Right kidney (tissue), 1 donor: ENCODE measurements around the gene MAGI1.

Experiments
- DNase-seq: peaks from one replicate; pipeline ENCODE4 v3.0.0-alpha.2; 2016

The MAGI1 gene

DNA sequence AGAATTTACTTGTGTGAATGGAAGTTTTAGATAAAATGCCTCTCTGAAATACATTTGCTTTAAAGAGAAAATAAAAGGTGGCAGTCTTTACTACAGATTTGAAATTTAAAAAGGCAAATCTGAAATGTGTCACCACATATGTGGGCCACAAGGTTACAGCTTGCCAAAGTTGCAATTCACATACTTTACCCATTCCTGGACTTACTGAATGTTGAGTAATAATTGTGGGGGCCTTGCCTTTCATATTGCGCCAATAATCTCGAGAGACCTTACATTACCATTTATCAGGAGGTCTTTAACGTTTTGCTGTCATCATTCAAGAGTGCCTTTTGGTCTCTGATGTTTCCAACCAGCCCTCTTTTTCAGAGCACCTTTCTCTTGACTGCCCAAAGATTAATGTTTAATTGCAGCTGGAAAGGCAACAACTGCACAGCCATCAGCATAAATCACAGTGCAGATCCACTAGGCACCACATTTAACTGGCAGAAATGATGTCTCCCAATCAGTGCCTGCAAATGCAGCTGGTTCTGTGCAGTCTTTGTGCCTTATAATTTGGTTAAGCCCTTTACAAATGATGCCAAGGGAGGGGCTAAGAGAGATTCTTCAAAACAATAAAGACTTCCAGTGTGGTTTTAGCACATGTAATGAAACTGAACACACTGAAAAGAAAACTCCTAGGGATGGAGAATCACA, 206.8 kb downstream of the MAGI1 start:
- DNase-seq = no peak

DNA sequence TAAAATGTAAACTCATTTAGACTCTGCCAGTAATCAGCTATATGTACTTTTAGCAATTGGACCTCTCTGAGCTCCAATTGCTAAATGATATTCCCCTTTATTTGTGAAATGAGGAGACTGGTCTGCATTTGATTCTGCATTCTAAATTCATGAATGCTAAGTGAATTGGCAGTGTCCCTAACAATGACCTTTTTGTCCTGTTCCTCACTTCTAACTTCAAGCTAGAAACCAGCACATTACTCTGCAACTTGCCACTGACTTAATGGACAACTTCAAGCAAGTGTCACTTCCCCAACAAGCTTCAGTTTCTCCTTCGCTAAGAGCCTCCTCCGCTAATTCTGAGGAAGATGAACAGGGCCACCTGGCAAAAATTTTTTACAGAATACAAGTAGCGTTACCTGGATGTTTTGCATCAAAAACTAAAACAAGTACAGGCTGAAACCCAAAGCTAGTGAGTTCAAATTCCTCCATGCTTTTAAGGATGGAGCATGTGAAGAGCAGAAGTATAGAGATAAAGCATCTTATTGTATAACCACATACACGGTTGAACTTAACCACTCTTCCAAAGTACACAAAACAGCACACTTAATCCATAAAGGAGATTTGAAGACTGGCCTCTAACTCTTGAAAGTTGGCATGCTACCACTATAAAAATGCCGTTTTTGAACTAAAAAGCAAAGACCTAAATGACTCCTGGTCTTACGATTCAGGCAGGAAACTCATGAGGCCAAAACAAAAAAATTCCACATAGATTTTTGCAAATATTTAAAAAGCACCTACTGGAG, 207.6 kb downstream of the MAGI1 start:
- no peak for DNase-seq

- DNase-seq = no peak
These were observed 209.5 kb downstream of the MAGI1 start for GRCh38 chr3:65829228-65829627.

- DNase-seq = no peak
These were observed 210.0 kb downstream of the MAGI1 start for GRCh38 chr3:65828706-65829105.

- no peak for DNase-seq
These were observed 211.6 kb downstream of the MAGI1 start for GRCh38 chr3:65827076-65827475.

GRCh38 chr3:65824166-65824565, 214.6 kb downstream of the MAGI1 start:
- DNase-seq = no peak

DNA sequence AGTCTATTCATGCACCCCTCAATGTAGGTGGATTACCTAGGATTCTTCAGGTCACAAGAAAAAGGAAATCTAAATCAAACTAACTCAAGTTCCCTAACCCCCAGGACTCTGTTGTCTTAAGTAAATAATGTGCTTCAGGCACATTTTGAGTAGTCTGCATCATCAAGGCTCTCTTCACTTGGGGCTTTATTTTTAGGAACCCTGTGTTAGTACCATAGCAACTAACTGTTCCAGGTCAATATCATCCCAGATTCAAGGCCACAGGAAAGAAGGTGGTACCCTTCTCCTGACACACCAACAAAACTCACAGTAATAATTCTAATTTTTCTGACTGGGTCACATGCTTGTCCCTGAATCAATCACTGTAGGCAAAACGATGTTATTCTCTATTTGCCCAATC, 218.1 kb downstream of the MAGI1 start:
- DNase-seq = no peak

DNA sequence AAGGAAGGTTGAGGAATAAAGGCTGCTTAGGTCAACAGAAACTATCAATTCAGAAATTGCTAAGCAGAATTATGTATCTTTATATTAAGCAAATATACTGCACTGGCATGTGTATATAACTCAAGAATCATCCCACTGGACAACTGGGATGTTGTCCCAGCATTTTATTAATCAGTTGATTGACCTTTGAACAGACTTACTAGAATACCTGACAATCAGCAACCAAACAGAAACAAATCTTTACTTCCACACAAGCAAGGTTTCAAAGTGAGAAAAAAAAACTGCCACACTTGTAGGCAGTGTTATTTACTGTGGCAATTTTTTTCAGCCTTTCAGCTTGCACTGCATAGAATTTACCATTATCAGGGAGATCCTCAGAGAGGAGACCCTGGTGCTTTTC, 218.8 kb downstream of the MAGI1 start:
- DNase-seq = no peak

DNA sequence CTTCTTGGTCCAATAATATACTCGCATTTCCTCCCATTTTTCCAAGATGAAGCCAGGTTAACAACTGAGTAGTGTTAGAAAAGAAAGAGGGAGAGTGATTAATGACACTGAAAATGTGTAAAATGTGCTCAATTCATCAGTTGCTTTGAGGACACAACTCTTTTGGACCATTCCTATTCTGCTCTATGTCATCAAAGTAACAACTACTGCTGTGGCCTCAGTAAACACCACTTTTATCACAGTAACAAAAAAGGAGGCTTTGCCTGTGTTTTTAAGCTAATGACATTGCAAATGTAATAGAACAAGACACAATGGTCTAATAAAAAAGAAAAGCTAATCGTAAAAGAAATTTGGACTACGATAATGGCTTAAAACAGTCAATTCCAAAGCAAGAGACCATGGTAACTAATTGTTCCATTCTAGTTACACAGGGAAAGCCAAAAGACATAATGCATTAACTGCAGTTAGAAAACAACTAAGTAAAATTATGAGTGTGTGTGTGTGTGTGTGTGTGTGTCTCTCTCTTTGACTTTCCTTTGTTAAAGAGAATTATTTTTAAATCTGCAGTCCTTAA, 221.1 kb downstream of the MAGI1 start:
- no peak for DNase-seq

- DNase-seq = no peak
These were observed 222.5 kb downstream of the MAGI1 start for GRCh38 chr3:65816208-65816607.

DNA sequence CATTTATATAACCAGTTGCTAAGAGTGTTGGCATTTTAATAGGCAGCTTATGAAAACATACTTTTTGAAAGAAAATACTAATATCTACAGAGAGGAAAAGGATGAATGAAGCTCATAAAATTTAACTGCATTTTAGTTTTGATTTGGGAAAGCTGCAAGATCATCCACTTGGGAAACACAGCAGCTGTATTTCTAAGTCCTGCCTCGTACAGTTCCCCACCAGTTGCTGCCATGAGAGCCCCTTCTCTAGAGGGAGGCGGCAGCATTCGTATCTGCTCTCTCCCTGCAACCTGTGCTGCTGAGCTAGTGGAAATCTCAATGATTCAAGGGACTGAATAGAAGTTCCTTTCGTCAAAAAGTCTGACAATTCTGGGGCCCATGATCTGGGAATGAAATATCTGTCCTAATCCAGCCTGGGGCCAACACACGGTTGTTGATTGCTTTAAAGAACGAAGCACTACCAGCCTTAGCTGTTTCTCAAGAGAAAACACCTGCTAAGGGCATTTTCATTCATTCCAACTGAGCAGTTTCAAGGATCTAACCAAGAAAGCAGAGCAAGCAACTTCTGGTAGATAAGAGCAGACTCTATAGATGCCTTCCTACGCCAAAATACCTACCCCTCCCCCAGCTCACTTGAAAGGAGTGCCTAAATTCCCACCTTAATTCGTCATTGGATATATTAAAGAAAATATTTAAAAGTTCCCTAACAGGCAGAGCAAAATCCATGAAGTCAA, 223.7 kb downstream of the MAGI1 start:
- no peak for DNase-seq

DNA sequence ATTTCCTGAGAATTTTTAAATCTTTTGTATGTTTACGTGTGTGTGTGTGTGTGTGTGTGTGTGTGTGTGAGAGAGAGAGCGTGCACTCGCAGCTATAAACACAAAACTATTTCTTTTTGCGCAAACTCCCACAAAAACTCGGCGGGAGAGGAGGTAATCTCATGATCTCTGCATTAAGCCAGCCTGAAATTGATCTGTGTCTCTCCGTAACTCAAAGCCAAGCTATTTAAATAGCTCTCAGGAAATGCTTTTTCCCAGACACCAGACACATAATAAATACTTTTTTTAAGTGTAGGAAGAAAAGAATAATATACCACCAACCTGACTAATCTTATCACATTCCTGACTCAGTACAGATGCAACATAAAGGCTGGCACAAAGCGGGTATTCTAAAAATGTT, 226.8 kb downstream of the MAGI1 start:
- DNase-seq = no peak

DNA sequence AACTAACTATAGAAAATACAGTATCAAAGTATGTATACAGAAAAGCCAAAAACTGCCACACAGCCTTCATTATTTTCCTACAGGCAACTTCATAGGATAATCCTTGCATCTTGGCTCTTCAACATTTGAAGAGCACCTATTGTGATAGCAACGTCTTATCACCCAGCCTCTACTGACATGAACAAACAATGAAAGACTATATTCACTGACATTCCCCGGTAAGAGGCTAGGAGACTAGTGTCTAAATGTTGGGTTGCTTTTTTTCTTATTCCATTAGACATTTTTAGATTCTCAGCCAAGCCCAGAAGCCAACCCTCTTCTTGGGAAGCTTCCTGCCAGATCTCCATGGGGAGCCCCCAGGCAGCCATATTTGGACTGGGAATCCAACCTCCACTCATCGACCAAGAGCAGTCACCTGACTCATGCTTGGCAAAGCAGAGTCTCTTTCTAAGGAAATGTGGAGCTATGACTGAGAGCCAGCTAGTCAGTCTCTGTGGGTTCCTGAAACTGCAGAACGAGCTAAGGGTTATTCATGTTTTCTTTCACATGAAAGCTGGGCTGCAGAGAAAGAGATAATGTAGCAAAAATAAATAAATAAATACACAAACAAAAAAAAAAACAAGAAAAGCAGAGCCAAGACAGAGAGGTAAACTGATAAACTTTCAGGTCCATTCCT, 227.5 kb downstream of the MAGI1 start:
- no peak for DNase-seq

DNA sequence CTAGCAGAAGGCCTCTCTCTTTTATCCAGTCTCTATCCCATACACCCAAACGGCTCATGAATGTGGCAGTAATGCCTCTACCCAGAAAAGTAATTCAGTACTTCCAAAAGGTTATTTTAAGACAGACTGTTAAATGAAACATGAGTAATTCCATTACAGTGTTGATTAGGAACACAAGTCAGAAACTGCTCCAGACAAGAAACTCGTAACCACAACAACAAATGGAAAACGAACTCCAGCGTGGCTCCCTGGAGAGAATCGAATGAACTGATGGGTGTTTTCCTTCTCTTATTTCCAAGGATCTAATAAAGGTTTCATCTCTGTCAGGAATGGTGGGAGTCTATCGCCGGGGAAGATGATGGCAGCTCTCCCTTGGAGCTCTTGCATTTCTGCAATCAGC, 228.4 kb downstream of the MAGI1 start:
- DNase-seq = no peak

- DNase-seq = no peak
These were observed 229.0 kb downstream of the MAGI1 start for GRCh38 chr3:65809641-65810150.

DNA sequence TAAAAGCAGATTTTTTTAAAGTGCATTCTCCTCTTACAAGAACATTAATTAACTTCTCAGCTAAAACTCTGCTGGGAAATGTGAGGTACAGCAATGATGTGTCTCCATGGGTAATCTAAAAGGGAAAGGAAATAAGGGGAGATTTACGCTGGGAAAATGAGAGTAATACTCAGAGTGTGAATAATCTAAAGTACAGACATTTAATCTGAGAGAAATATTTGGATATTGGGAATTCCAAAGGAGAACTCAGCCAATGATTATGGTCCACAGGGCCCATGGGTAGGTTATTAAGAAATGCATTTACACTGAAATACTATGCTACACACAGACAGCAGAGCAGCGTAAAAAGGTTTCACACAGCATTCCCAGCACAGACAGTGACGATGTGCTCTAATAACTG, 229.9 kb downstream of the MAGI1 start:
- DNase-seq = no peak

DNA sequence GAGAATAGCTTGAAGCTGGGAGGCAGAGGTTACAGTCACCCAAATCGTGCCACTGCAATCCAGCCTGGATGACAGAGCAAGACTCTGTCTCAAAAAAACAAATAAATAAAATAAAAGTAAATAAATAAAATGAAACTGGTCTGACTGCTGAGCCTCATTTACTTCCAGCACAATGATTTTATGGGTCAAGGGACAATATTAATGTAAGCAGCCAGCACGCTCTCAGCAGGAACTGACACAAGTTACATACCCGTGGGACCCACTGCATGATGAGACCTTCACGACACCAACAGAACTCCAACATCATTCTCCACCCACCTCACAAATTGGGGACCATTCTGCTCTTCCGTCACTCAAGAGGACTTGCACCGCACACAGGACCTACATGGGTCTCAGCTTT, 230.3 kb downstream of the MAGI1 start:
- DNase-seq = no peak

- DNase-seq = no peak
These were observed 231.5 kb downstream of the MAGI1 start for GRCh38 chr3:65807225-65807624.

- DNase-seq = no peak
These were observed 232.1 kb downstream of the MAGI1 start for GRCh38 chr3:65806600-65806999.

DNA sequence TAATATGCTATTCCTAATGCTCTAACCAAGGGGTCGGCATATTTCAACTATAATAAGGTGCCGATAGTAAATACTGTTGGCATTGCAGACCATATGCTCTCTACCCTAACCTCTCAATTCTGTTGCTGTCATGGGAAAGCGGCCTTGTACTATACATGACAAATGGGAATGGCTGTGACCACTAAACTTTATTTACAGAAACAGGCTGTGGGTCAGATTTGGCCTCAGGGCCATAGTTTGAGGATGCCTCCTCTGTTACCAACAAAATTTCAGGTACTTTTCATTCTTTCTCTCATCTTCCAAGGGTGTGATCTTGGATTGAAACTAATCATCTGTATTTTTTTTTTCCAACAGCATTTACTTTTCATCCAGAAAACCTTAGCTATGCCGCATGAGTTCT, 242.0 kb downstream of the MAGI1 start:
- DNase-seq = no peak

DNA sequence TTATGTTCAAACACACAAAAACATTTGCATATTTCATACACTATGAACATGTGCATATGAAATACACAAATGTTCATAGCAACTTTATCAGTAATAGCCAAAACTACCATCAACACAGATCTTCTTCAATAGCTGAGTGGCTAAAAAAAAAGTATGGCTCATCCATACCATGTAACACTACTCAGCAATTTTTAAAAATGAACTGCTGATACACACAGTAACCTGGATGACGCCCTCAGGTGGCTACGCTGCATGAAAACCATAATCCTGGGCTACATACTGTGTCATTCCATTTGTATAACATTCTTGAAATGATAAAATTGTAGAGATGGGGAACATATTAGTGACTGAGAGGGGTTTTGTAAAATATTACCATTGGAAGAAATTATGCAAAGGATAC, 243.6 kb downstream of the MAGI1 start:
- DNase-seq = no peak

DNA sequence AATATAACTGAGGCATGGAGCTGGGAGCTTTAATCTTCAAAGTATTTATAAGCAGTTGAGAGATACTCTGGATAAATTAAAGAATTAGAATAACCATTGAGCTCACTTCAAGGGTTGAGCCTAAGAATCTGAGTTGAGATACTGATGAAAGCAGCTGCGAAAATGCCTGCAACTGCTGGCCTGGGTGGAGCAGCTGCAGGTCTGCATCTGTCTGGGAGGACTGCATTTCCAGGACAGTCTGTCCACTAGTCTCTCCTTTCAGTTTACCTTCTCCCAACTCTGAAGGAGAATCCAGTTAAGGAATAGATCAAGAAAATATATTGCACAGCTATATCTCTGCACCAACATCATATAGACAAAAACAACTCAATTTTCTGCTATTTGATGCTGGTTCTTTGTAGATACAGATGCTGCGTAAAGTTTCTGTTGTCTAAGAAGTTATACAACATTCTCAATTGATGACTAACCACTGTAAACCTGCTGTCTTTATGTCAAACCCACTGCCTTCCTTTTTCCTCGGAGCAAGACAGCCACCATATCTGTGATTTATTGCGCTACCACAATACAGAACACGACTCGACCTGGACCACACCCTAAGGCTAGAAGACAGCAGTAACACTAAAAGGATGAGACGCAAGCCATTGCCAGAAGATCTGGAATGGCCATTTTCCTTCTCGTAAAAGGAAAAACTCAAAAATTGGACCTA, 245.1 kb downstream of the MAGI1 start:
- no peak for DNase-seq
